Psoas muscle (tissue), 8 donors: ENCODE data around the gene GGCT. TPM values are rescaled to one million over a fixed set of nuclear protein-coding genes. Genes with fewer than 3 reads are reported as not detected.

Experiments
- ATAC-seq, 4 donors: fragments of 200-7000 bp; cut with Tn5 transposase; one replicate each; pipeline ENCODE4 v1.9.1; 2020; ENCODE audit warnings: moderate library complexity in 3 of 4, mild to moderate bottlenecking in 2 of 4
- DNase-seq, 2 donors: peaks; one replicate each; pipeline ENCODE4 v3.0.0-alpha.2; 2020
- H3K27ac ChIP-seq: fragments of 200-600 bp; one replicate; pipeline ENCODE4 v1.8.0; 2022
- H3K27me3 ChIP-seq, 3 donors: fragments of 200-600 bp in 1 of 3; one replicate each; pipeline versions ENCODE4 v1.6.1 to v1.8.0; 2013 to 2022; ENCODE audit warnings: low read length in 2 of 3, mild to moderate bottlenecking in 2 of 3, moderate library complexity in 1 of 3; ENCODE audit not compliant: insufficient read depth in 3 of 3
- H3K36me3 ChIP-seq, 2 donors: fragments of 200-600 bp in 1 of 2; one replicate each; pipeline versions ENCODE4 v1.6.1 to v1.8.0; 2013 to 2022; ENCODE audit warnings: low read depth in 1 of 2, mild to moderate bottlenecking in 1 of 2, moderate library complexity in 1 of 2; ENCODE audit not compliant: insufficient read depth in 1 of 2
- H3K4me1 ChIP-seq: fragments of 200-600 bp; one replicate; pipeline ENCODE4 v1.8.0; 2022
- H3K4me3 ChIP-seq: fragments of 200-600 bp; one replicate; pipeline ENCODE4 v1.8.0; 2022; ENCODE audit warnings: mild to moderate bottlenecking
- H3K9me3 ChIP-seq: fragments of 200-600 bp; one replicate; pipeline ENCODE4 v1.8.0; 2022
- CTCF ChIP-seq: fragments of 200-600 bp; IDR thresholded peaks from one replicate; pipeline ENCODE4 v1.8.0; 2022; ENCODE audit warnings: antibody characterized with exemption
- WGBS, 3 donors: extraction: QIAGEN DNeasy Blood & Tissue Kit; methylation state at CpG; one replicate each; pipeline versions ENCODE4 v1.1.6 to v1.1.7; 2013; 5-methylcytosine and 5-hydroxymethylcytosine counted together
- intact Hi-C, 2 donors: fragments of 100-400 bp; cut with DNase I; formaldehyde crosslinking; loops; one replicate each; pipeline versions ENCODE4 v1.11.0 to v1.14.2; 2022
- polyA plus RNA-seq, 3 donors: library from polyadenylated mRNA; stranded (reverse); fragments of 200-250 nt; gene quantifications; one replicate each; pipeline ENCODE4 v1.2.3, GENCODE V29; 2013
- total RNA-seq, 4 donors: library from RNA; stranded (reverse); fragmentation: NEBNext Ultra II Directional in 2 of 4; extraction: Animal tissue kit (Norgen Biotek cat#: 25700) in 2 of 4; gene quantifications; one replicate each; pipeline versions ENCODE4 v1.2.1 to v1.2.4, GENCODE V29; 2021 to 2023
- donor health status: healthy with polysubstance abuse.
- donor health status: DM: no; HTN: no; CAD: no; lungs with moderate emphysema.
- donor health status: Bipolar disorder and iron deficiency.
- donor health status: healthy.
- donor health status: DM: yes; HTN: yes; CAD: no.
- donor health status: DM: no; HTN: no; CAD: no.
- donor health status: DM: no; HTN: no; CAD: no.
- donor health status: DM: yes; HTN: yes; CAD: no.

GGCT gene
- total and polyA plus RNA-seq, 7 donors, result 16.2 to 55.7 (median 20.6) TPM

GRCh38 chr7:30474485-30474884 lies 30.1 kb downstream of the GGCT start:
- intact Hi-C loops, result no loop called here

GRCh38 chr7:30473903-30474302 lies 30.7 kb downstream of the GGCT start:
- H3K4me1 ChIP-seq, result peaks cover 42% of the 10 kb centered on the region
- H3K27ac ChIP-seq, result no peak overlapping the region
- 83 to 100% (median 95%) methylated on average over 1 of the region's 1 CpG for WGBS, 3 donors
- H3K27me3 ChIP-seq, result no peaks in the 10 kb centered on the region
- H3K9me3 ChIP-seq, result no peaks in the 10 kb centered on the region
- TF ChIP-seq CTCF, result no peak
- DNase-seq (no peak), ATAC-seq (no peak)
- no peaks in the 10 kb centered on the region for H3K36me3 ChIP-seq
- H3K4me3 ChIP-seq, result no peak overlapping the region
- intact Hi-C loops, result no loop called here

More at GRCh38 chr7:30474485-30474884, 30.1 kb downstream of the GGCT start:
- DNase-seq (no peak), ATAC-seq (no peak)
- peaks cover 36% of the 10 kb centered on the region for H3K4me1 ChIP-seq
- no peak overlapping the region for H3K27ac ChIP-seq
- H3K4me3 ChIP-seq, result no peak overlapping the region
- no peak for TF ChIP-seq CTCF
- H3K9me3 ChIP-seq, result no peaks in the 10 kb centered on the region
- H3K27me3 ChIP-seq, result no peaks in the 10 kb centered on the region
- no peaks in the 10 kb centered on the region for H3K36me3 ChIP-seq
- WGBS, 3 donors, result 95 to 97% (median 95%) methylated on average over 10 of the region's 10 CpGs

GRCh38 chr7:30472784-30473775 lies 31.5 kb downstream of the GGCT start:
- no peaks in the 10 kb centered on the region for H3K27me3 ChIP-seq
- no peak overlapping the region for H3K4me3 ChIP-seq
- intact Hi-C loops, result no loop called here
- peaks cover 48% of the 10 kb centered on the region for H3K4me1 ChIP-seq
- ATAC-seq, result no peak
- no peak for TF ChIP-seq CTCF
- DNase-seq, result no peak
- no peaks in the 10 kb centered on the region for H3K36me3 ChIP-seq
- no peaks in the 10 kb centered on the region for H3K9me3 ChIP-seq
- no peak overlapping the region for H3K27ac ChIP-seq
- 67 to 80% (median 78%) methylated on average over 4 of the region's 4 CpGs for WGBS, 3 donors

- Histone ChIP-seq H3K9me3 (no peaks in the 10 kb centered on the region), H3K4me1 (peaks cover 43% of the 10 kb centered on the region), H3K27ac (peak overlapping the region; percentile 53), H3K27me3 (no peaks in the 10 kb centered on the region), H3K4me3 (no peak overlapping the region), H3K36me3 (no peaks in the 10 kb centered on the region)
- 70 to 84% (median 84%) methylated on average over 4 of the region's 4 CpGs for whole genome bisulfite sequencing, 3 donors
- ATAC-seq, result no peak
- TF ChIP-seq CTCF, result no peak
- intact Hi-C loops, result no loop called here
- no peak for DNase-seq
Observed at GRCh38 chr7:30472081-30472783, 32.4 kb downstream of the GGCT start.
